HG03097 (cell line): Measurements from ENCODE around the gene EXPH5.
A peak's percentile ranks its signal among the peaks of the same experiment; 100 is the strongest.
"Not testable (repeated sequence)": the region's sequence is repeated elsewhere in the genome, so short reads cannot be mapped to it uniquely, and the experiment has no call there.

ENCODE experiments used
- ATAC-seq: cut with Tn5 transposase; IDR thresholded peaks from one replicate; pipeline ENCODE4 v1.9.1; 2021; ENCODE audit not compliant: unreplicated experiment, low FRiP score

EXPH5 gene, protein sequence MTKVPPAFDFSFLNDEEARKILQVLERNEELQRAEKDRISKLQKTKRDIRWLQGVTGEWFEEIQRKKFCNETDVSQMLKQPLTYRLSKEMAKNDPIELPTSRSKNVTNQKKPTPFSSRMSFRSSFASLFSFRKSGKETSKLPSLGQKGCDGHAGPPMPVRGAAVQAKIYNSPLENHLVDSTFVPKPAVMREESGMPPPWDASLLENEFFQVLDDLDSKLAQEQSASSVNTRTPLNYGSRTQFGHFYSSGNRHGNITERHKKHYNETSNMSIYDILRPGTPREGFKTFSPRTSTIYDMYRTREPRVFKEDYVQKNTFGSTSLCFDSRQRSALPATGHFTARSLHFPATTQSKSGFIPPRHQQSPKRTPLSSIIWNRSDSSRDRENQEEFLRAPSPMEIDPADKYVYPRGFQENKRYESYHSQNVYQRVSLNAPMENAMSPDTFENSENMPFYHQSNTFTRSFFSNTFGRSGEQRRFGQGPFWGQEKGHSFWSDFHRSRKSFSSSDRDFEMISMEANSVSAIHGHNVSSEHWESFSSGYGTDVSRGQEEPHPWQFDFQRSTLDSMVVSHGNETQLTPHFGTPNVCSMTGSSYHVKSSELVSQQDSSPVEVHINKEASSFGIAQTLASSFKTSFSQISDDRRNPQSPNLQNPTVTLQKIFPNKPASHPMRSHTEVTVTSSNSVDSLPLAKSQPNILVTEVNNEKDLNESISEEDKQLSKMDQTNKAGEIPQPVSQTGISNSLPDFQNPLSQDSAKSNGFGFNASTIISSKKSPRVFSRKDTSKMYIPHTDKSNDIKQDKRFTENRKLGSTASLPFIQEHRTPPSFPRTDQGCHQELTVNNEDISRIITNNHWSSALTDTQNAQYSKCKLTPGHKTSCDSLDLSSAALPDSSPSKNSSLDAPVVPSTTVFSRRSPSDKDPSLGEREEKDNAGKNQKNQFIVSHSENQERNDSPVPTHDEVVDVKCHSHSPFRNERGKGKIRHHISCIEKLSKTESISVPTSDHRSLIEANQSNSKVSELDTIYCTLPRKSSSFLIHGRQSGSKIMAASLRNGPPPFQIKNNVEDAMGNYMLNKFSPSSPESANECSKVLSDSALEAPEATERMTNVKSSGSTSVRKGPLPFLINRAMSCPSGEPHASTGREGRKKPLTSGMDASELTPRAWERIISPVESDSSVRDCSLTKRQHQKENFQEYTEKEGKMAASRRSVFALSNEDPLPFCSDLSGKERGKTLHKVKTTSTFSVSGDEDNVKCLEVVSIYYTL (N-terminal part only)

GRCh38 chr11:108593214-108593922 lies at the start of gene EXPH5:
TSS of gene EXPH5 (minus strand) at chr11:108593768. CDS start at chr11:108593536, 232 bp downstream.
- ATAC-seq: peak; percentile 91

DNA sequence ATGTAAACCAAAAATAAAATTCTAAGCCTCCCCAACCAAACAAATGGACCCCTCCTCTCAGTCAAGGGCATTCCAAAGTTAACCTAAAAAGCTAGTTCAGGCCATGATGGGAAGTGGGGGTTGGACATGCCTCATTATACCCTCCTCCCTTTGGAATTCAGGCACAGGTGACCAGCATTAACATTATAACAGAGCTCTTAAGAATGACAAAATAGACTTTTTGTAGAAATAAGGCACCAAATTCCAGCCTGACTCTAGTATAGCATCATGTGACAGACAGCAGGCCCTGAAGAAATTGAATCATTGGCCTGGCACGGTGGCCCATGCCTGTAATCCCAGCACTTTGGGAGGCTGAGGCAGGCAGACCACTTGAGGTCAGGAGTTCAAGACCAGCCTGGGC lies 48.2 kb upstream of the EXPH5 start:
- ATAC-seq: not testable (repeated sequence)

DNA sequence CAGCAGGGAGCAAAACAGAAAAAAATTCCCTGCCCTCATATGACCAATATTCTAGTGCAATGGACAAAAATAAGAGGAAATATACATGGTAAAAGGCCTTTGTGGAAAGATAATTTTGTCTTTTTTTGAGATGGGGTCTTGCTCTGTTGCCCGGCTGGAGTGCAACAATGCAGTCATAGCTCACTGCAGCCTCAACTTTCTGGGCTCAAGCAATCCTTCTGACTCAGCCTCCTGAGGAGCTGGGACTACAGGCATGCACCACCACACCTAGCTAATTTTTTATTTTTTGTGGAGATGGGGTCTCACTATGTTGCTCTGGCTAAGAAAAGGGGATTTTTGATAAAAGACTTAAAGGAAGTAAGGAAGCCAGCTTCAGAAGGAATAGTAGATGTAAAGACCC lies 45.6 kb upstream of the EXPH5 start:
- ATAC-seq: no peak

GRCh38 chr11:108636222-108636621 lies 42.7 kb upstream of the EXPH5 start:
- ATAC-seq: no peak

GRCh38 chr11:108635106-108635505 lies 41.5 kb upstream of the EXPH5 start:
- no peak for ATAC-seq

GRCh38 chr11:108632041-108632704 lies 38.6 kb upstream of the EXPH5 start:
- ATAC-seq: no peak

GRCh38 chr11:108629274-108629673 lies 35.7 kb upstream of the EXPH5 start:
- no peak for ATAC-seq

- ATAC-seq: no peak
Measured at GRCh38 chr11:108628812-108629211, 35.2 kb upstream of the EXPH5 start.

GRCh38 chr11:108628326-108628725 lies 34.8 kb upstream of the EXPH5 start:
- no peak for ATAC-seq

DNA sequence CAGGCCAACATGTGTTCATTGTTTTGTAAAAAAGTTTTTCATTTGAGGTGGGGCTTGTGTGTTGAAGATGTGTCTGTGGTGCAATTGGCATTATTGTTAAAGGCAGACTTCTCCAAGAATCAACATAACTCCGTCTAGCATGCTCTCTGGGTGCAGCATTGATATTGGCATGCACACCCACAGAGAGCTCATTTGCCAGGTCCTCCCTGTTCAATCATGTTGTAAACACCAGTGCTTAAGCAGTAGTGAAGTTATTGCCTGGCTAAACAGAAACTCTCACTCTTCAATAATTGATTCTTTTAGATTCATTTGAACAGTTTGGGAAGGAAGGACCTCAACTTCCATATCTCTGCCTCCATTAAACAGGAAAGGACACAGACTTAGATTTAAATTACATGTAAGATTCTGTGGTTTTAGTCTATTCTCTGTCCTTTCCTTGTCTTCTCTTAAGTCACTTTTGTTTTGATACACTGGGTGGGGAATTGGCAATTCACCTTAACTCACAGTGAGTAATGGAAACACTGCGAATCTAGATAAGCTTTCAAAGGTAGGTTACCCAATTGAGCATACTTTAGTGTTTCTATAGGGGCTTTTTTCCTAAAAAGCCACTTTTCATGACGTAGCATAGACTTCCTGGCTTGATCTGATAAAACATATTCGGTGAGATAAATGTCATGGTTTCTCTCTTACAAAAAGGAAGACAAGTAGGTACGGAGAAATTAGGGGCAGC lies 30.8 kb upstream of the EXPH5 start:
- ATAC-seq: no peak

DNA sequence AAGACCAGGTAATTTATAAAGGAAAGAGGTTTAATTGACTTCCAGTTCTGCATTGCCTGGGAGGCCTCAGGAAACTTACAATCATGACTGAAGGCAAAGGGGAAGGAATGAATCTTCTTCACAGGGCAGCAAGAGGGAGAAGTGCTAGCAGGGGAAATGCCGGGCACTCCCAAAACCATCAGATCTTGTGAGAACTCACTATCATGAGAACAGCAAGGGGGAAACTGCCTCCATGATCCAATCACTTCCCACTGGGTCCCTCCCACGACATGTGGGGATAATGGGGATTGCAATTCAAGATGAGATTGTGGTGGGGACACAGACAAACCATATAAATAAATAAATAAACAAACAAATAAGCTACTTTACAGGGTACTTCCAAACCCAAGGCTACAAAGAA lies 28.8 kb upstream of the EXPH5 start:
- ATAC-seq: no peak

- peak; percentile 85 for ATAC-seq
Measured at GRCh38 chr11:108620958-108621772, 27.6 kb upstream of the EXPH5 start.

GRCh38 chr11:108618529-108618928 lies 25.0 kb upstream of the EXPH5 start:
- no peak for ATAC-seq

DNA sequence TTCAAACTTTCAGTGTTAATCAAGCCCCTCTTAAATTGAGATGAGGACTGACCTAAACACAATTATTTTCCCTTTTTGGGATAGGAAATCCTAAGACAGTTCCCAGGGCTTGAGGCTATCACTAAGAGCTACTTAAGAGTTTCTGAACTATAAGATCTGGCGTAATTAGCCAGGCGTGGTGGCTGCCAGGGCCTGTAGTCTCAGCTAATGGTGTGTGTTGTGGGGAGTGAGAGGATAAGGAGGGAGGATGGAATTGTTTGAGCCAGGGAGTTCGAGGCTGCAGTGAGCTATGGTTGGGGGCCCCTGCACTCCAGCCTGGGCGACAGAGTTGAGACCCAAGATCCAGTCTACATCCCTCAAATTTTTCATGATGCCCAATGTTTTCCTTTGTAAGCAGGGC lies 23.5 kb upstream of the EXPH5 start:
- no peak for ATAC-seq

DNA sequence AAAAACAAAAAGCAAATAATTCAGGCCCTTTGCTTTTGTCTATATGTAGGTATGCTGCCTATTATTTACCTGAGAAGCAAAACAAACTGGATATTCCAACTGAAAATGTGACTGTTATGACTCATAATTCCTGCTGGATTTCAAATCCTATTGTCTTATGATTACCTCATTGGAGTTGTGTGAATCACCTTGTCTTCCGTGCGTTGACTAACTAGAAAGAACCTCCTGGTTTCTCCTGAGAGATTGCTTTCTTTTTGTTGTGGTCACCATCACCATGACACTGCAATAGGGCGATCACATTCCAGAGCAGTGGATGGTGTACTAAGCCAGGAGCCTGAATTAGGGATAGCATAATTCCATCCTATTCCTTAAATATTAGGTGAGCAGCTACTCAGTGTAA lies 23.0 kb upstream of the EXPH5 start:
- no peak for ATAC-seq

GRCh38 chr11:108614086-108614485 lies 20.5 kb upstream of the EXPH5 start:
- ATAC-seq: no peak

DNA sequence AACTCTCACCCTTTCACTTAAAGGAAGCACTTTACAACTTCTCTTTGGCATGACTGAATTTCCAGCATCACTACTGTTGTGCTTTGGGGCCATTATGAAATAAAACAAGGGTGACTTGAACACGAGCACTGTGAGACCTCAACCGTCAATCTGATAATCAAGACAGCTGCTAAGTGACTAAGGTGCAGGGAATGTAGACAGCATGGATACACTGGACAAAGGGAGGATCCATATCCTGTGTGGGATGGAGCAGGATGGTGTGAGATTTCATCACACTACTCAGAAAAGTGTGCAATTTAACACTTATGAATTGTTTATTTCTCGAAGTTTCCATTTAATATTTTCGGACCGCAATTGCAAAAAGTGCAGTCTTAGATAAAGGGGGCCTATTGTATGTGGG lies 16.1 kb upstream of the EXPH5 start:
- no peak for ATAC-seq

GRCh38 chr11:108608548-108608947 lies 15.0 kb upstream of the EXPH5 start:
- ATAC-seq: no peak
